Astrocyte (in vitro differentiated cells and primary cell): ENCODE data around the gene FHIT. TPM values are rescaled to one million over a fixed set of nuclear protein-coding genes. Genes with fewer than 3 reads are reported as not detected.

Experiments
- DNase-seq: peaks from one replicate; pipeline ENCODE4 v3.0.0-alpha.2; 2010; ENCODE audit warnings: low read depth
- FAIRE-seq: peaks from 2 replicates; lab custom pipeline; 2011; peaks lifted over from hg19 to GRCh38; lab: Jason Lieb, UNC
- H2AFZ ChIP-seq: 2 replicates; pipeline ENCODE4 v1.6.0; 2012; ENCODE audit warnings: low read depth, low read length, inconsistent platforms
- H3K27ac ChIP-seq: 2 replicates; pipeline ENCODE4 v1.5.1; 2011; ENCODE audit warnings: low read depth, low read length, inconsistent platforms
- H3K27me3 ChIP-seq: 2 replicates; pipeline ENCODE4 v1.6.0; 2011; ENCODE audit warnings: low read length, inconsistent platforms; ENCODE audit not compliant: insufficient read depth
- H3K36me3 ChIP-seq: 2 replicates; pipeline ENCODE4 v1.5.1; 2011; ENCODE audit warnings: low read length, inconsistent platforms; ENCODE audit not compliant: insufficient read depth
- H3K4me1 ChIP-seq: 2 replicates; pipeline ENCODE4 v1.5.1; 2011; ENCODE audit warnings: low read length, inconsistent platforms; ENCODE audit not compliant: insufficient read depth
- H3K4me2 ChIP-seq: 2 replicates; pipeline ENCODE4 v1.6.0; 2012; ENCODE audit warnings: low read length, inconsistent platforms
- H3K4me3 ChIP-seq: 2 replicates; pipeline ENCODE4 v1.5.1; 2011; ENCODE audit warnings: low read depth, mild to moderate bottlenecking, low read length, inconsistent platforms; ENCODE audit not compliant: insufficient read depth
- H3K79me2 ChIP-seq: 2 replicates; pipeline ENCODE4 v1.6.0; 2012; ENCODE audit warnings: mild to moderate bottlenecking, low read length, inconsistent platforms; ENCODE audit not compliant: insufficient read depth
- H3K9ac ChIP-seq: 2 replicates; pipeline ENCODE4 v1.6.0; 2012; ENCODE audit warnings: mild to moderate bottlenecking, low read length, inconsistent platforms
- H3K9me3 ChIP-seq: 2 replicates; pipeline ENCODE4 v1.5.1; 2012; ENCODE audit warnings: low read depth, mild to moderate bottlenecking, low read length, inconsistent platforms; ENCODE audit not compliant: insufficient read depth
- H4K20me1 ChIP-seq: 2 replicates; pipeline ENCODE4 v1.6.0; 2012; ENCODE audit warnings: low read length, inconsistent platforms; ENCODE audit not compliant: insufficient read depth
- H3K27ac Mint-ChIP-seq: one replicate; pipeline ENCODE4 v1.8.0; 2021; ENCODE audit warnings: mild to moderate bottlenecking, mixed read lengths; ENCODE audit not compliant: unreplicated experiment
- H3K27me3 Mint-ChIP-seq: one replicate; pipeline ENCODE4 v1.8.0; 2021; ENCODE audit warnings: low read depth, mixed read lengths; ENCODE audit not compliant: unreplicated experiment
- H3K36me3 Mint-ChIP-seq: one replicate; pipeline ENCODE4 v1.8.0; 2021; ENCODE audit warnings: low read depth, mixed read lengths; ENCODE audit not compliant: unreplicated experiment
- H3K4me1 Mint-ChIP-seq: one replicate; pipeline ENCODE4 v1.8.0; 2021; ENCODE audit warnings: low read depth, mixed read lengths; ENCODE audit not compliant: unreplicated experiment
- H3K4me3 Mint-ChIP-seq: one replicate; pipeline ENCODE4 v1.8.0; 2021; ENCODE audit warnings: mild to moderate bottlenecking, moderate library complexity, mixed read lengths; ENCODE audit not compliant: unreplicated experiment
- H3K9me3 Mint-ChIP-seq: one replicate; pipeline ENCODE4 v1.8.0; 2021; ENCODE audit warnings: mild to moderate bottlenecking, mixed read lengths; ENCODE audit not compliant: unreplicated experiment
- EZH2 ChIP-seq: IDR thresholded peaks from 2 replicates; pipeline ENCODE4 v1.6.1; 2012; ENCODE audit warnings: mild to moderate bottlenecking, low read length, inconsistent platforms; ENCODE audit not compliant: insufficient read depth
- total RNA-seq: library from RNA; stranded (reverse); gene quantifications from 2 replicates; pipeline ENCODE4 v1.2.1, GENCODE V29; 2021
- TF ChIP-seq, protein P1 (sequence below): IDR thresholded peaks from 2 replicates; pipeline ENCODE4 v1.5.1; 2011; ENCODE audit warnings: low read depth, mild to moderate bottlenecking, inconsistent platforms, low read length, moderate library complexity; ENCODE audit not compliant: insufficient read depth

The FHIT gene
- total RNA-seq, 1 donor from 2014 or later, result 6.7 TPM

DNA sequence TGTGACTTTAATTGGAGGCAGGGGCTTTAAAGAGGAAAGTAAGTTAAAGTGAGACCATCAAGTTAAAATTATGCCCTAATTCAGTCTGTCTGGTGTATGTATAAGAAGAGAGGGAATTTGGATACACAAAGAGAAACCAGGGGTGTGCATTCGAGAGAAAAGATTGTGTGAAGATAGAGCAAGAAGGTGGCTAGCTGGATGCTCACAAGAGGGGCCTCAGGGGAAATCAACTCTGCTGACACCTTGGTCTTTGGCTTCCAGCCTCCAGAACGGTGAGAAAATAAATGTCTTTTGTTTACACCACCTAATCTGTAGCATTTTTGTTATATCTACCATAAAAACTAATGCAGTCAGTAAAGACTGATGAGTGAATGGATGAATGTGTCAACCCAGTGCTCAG is 1294.1 kb downstream of the FHIT start:
- Histone ChIP-seq H3K4me3 (no peak overlapping the region), H3K9me3 (no peaks in the 10 kb centered on the region)
- DNase-seq, result no peak

DNA sequence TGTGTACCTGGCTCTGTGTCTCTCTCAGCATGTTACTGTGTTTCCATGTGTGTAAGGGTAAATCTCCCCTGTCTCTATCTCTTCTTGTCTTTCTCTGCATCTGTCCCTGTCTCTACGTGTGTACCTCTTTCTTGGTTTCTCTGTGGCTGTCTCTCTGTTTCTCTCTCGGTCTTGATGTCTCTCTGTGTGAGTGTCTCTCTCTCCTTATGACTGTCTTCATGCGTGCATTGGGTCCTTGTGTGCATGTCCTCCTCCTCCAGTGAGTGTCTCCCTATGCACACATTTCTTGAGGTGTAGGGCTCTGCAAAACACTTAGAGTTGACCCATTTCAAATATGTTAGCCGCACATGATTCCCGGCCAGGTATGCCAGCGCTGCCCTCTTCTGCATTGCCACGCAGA is 1298.1 kb downstream of the FHIT start:
- no peak overlapping the region for H3K4me3 Mint-ChIP-seq
- no peaks in the 10 kb centered on the region for H3K4me1 Mint-ChIP-seq
- Histone ChIP-seq H3K27me3 (no peaks in the 10 kb centered on the region), H3K4me1 (no peaks in the 10 kb centered on the region), H3K9ac (no peak overlapping the region), H3K36me3 (no peaks in the 10 kb centered on the region), H2AFZ (no peak overlapping the region), H3K27ac (no peak overlapping the region), H3K4me2 (no peak overlapping the region), H4K20me1 (no peaks in the 10 kb centered on the region), H3K9me3 (no peaks in the 10 kb centered on the region), H3K79me2 (no peaks in the 10 kb centered on the region), H3K4me3 (no peak overlapping the region)
- H3K27me3 Mint-ChIP-seq, result peaks cover 14% of the 10 kb centered on the region
- DNase-seq (no peak), FAIRE-seq (no peak)
- peaks cover 8% of the 10 kb centered on the region for H3K9me3 Mint-ChIP-seq
- TF ChIP-seq, protein P1, sequence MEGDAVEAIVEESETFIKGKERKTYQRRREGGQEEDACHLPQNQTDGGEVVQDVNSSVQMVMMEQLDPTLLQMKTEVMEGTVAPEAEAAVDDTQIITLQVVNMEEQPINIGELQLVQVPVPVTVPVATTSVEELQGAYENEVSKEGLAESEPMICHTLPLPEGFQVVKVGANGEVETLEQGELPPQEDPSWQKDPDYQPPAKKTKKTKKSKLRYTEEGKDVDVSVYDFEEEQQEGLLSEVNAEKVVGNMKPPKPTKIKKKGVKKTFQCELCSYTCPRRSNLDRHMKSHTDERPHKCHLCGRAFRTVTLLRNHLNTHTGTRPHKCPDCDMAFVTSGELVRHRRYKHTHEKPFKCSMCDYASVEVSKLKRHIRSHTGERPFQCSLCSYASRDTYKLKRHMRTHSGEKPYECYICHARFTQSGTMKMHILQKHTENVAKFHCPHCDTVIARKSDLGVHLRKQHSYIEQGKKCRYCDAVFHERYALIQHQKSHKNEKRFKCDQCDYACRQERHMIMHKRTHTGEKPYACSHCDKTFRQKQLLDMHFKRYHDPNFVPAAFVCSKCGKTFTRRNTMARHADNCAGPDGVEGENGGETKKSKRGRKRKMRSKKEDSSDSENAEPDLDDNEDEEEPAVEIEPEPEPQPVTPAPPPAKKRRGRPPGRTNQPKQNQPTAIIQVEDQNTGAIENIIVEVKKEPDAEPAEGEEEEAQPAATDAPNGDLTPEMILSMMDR, result no peak
- TF ChIP-seq EZH2, result no peak
- peaks cover 2% of the 10 kb centered on the region for H3K36me3 Mint-ChIP-seq
- H3K27ac Mint-ChIP-seq, result no peak overlapping the region

More for the DNA sequence above, 1294.1 kb downstream of the FHIT start:
- Mint-ChIP-seq H3K27ac (no peak overlapping the region), H3K36me3 (peaks cover 2% of the 10 kb centered on the region), H3K4me3 (no peak overlapping the region), H3K4me1 (no peaks in the 10 kb centered on the region), H3K27me3 (peaks cover 14% of the 10 kb centered on the region), H3K9me3 (peaks cover 4% of the 10 kb centered on the region)
- Histone ChIP-seq H3K9ac (no peak overlapping the region), H3K36me3 (no peaks in the 10 kb centered on the region), H3K27me3 (no peaks in the 10 kb centered on the region), H3K4me2 (no peak overlapping the region), H4K20me1 (no peaks in the 10 kb centered on the region), H2AFZ (no peak overlapping the region), H3K79me2 (no peaks in the 10 kb centered on the region), H3K27ac (no peak overlapping the region), H3K4me1 (no peaks in the 10 kb centered on the region)
- no peak for FAIRE-seq
- TF ChIP-seq, protein P1, result no peak
- no peak for TF ChIP-seq EZH2

DNA sequence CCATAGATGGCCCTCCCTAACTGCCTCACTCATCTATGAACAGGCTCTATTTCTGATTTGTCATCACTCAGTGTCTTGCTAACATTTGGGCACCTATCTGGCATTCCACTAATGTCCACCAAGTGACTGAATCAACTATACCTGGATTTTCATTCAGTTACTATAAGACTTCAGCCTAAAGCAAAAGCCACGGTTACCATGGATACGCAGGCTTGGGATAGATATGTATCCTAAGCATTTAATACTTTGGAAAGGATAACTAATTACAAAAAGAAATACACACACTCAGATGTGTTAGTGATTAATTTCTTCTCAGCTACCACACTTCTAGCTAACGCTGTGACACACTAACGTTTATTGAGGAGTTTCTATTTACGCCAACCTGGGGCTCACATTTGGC is 1301.9 kb downstream of the FHIT start:
- peaks cover 8% of the 10 kb centered on the region for H3K9me3 Mint-ChIP-seq
- no peak overlapping the region for H3K9ac ChIP-seq
- H3K79me2 ChIP-seq, result no peaks in the 10 kb centered on the region
- H3K36me3 ChIP-seq, result no peaks in the 10 kb centered on the region
- no peaks in the 10 kb centered on the region for H4K20me1 ChIP-seq
- H3K36me3 Mint-ChIP-seq, result peaks cover 2% of the 10 kb centered on the region
- FAIRE-seq (no peak), DNase-seq (no peak)
- H3K4me2 ChIP-seq, result no peak overlapping the region
- no peak overlapping the region for H3K4me3 ChIP-seq
- no peak overlapping the region for H3K27ac ChIP-seq
- H3K4me3 Mint-ChIP-seq, result no peak overlapping the region
- H3K4me1 ChIP-seq, result no peaks in the 10 kb centered on the region
- no peak overlapping the region for H3K27ac Mint-ChIP-seq
- H2AFZ ChIP-seq, result no peak overlapping the region
- H3K9me3 ChIP-seq, result no peaks in the 10 kb centered on the region
- no peaks in the 10 kb centered on the region for H3K4me1 Mint-ChIP-seq
- TF ChIP-seq, protein P1, result no peak
- no peak for TF ChIP-seq EZH2
- H3K27me3 Mint-ChIP-seq, result peaks cover 9% of the 10 kb centered on the region
- H3K27me3 ChIP-seq, result no peaks in the 10 kb centered on the region
